CD1c-positive myeloid dendritic cell (primary cell): ENCODE data around the gene FOXD4L3.
"Not testable (repeated sequence)": the region's sequence is repeated elsewhere in the genome, so short reads cannot be mapped to it uniquely, and the experiment has no call there.

Experiments used
- DNase-seq: peaks from one replicate; pipeline ENCODE4 v3.0.0-alpha.2; 2016; ENCODE audit errors: extremely low spot score

Gene FOXD4L3

GRCh38 chr9:68302567-68302966, at the start of gene FOXD4L3:
TSS of gene FOXD4L3 (plus strand) at chr9:68302867. CDS start at chr9:68302952, 85 bp downstream.
- DNase-seq: not testable (repeated sequence)

GRCh38 chr9:68281041-68281440, 21.6 kb upstream of the FOXD4L3 start:
- not testable (repeated sequence) for DNase-seq

- DNase-seq: not testable (repeated sequence)
These were observed 1.1 kb downstream of the FOXD4L3 start for GRCh38 chr9:68303771-68304170.

DNA sequence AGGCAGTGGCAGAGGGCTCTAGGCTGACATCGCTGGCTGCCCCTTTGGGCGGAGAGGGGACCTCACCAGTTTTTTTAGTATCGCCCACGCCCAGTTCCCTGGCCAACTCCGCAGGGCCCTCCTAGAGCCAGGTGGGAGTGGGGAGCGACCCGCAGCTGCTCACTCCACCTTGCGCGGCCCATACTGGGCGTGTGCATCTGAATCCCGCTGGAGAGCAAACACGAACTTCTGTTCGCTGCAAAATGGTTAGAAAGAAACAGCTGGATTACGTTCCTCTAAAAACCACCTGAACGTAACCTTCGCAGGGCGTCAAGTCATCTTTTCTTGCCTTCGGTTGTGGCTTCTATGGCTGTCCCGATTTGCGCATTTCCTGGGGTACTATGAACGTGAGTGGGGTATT, 1.5 kb downstream of the FOXD4L3 start:
- DNase-seq: not testable (repeated sequence)

DNA sequence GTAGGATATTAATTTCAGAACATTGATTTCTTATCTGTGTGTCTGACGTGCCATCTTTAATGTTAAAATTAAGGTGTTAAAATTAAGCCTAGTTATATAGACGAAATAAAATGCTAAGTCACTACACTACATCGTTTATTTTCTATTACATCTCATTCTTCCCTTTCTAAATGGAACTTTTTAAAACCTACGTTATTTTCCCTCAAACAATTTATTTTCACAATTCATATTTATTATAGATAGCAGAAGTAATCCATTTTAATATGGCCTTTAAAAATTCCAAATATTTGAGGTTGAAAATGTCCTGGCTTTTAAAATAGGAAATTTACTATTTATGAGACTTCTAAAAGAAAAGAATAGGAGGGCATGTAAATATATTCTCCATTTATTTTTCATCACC, 2.1 kb downstream of the FOXD4L3 start:
- not testable (repeated sequence) for DNase-seq

DNA sequence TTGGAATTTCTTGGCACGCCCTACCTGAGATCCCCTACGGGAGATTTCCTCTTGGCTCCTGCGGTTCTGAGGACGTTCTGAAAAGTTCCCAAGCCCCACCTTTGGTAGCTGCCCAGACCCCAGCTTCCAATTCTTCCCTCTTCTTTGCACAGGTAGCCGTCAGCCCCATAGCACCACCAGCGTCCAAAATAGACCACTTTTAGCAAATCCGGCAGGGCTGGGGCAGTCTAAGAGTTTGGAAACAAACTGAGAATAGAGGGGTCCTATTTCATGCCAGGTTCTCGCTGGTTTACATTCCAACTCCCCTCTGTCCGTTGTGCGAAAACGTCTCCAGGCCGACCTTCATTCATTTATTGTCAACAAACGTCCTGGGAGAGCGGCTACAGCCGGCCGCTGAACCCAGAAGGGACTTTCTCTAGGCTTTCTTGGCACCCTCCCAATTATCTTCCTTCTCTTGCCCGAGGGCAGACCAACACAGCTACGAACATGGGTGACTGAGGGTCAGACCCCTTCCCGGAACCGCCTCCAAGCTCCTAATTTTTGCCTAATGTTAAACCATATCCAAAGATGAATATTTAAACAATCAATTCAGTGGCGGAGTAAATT, 3.1 kb downstream of the FOXD4L3 start:
- DNase-seq: not testable (repeated sequence)

DNA sequence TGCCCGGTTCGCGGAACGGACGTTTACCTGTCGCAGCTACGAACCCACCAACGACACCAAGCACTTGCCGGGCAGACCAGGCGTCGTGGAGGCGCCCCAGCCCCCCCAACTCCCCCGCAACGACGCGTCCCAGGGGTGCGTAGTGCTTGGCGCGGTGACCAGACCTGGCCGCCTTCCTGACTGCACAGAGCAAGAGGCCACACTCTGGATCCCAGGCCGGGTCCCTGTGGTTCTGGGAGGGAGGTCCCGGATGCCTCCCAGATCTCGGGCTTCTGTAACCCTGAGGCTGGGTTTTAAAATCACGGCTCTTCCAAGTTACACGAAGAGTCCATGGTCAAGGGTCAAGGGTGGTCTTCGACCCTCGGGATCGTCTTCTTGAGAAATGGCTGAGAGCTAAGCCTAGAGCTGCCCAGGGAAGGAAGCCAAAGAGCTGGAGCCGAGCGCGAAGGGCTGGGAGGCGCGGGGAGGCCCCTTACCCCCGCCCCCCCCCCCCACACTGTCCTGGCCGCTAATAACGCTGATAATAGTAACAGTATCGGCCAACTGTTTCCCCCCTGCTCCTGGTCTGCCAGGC, 3.8 kb downstream of the FOXD4L3 start:
- not testable (repeated sequence) for DNase-seq

DNA sequence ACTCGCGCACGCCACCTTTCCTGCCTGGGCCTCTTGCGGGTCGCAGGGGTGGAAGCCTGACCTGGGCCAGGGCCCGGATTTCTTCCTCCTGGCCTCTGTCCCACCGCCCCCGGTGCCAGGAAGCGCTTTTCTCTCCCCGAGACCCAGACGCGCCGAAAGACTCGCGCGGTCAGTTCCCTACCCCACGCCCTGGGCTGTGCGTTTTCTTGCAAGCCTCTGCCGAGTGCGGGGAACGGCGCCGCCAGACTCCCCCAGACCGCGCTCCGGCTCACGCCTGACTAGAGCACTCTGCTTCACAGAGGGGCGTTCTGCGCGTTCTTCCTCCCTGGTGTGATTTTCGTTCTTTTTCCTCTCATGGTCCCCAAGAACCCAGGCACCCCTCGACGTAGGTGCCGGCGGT, 4.5 kb downstream of the FOXD4L3 start:
- not testable (repeated sequence) for DNase-seq

GRCh38 chr9:68307654-68308053, 5.0 kb downstream of the FOXD4L3 start:
- not testable (repeated sequence) for DNase-seq

DNA sequence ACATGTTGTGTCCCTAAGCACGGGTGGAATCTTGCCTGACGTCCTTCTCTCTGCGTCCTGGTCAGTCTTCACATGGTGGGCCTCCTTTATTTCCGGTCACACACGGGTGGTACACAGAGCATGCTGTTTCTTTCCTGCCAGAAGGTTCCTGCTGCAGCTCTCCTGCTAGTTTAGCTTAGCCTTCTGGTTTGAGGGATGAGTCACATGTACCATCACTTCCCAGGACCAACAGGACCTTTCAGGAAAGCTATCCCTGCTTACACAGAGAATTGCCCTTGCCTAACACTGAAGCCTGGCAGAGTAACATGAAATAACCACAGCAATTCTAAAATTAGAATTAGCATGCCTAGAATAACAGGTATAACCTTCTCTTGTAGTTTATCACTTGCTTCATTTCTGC, 8.5 kb downstream of the FOXD4L3 start:
- not testable (repeated sequence) for DNase-seq

- DNase-seq: not testable (repeated sequence)
These were observed 15.5 kb downstream of the FOXD4L3 start for GRCh38 chr9:68318209-68318608.

DNA sequence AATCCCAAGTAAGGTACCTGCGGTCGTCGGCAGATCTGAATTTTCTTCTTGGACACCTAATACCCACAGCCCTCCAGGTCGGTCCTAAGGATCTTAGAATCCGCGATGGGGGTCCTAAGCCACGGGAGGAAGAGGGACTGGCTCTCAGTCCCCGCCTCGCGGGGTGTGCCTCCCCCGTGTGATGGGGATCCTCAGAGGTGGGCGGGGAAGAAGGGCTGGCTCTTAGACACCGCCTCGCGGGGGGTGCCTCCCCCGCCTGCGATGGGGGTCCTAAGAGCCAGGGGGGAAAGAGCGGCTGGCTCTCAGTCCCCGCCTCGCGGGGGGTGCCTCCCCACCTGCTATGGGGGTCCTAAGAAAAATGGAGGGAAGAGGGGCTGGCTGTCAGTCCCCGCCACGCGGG, 21.1 kb downstream of the FOXD4L3 start:
- DNase-seq: not testable (repeated sequence)

DNA sequence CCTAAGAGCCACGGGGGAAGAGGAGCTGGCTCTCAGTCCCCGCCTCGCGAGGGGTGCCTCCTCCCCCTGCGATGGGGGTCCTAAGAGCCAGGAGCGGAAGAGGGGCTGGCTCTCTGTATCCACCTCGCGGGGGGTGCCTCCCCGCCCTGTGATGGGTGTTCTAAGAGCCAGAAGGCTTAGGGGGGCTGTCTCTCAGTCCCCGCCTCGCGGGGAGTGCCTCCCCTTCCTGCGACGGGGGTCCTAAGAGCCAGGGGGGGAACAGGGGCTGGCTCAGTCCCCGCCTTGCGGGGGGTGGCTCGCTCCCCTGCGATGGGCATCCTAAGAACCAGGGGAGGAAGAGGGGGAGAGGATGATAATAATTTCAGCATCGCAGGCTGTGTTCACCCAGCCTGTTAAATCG, 21.9 kb downstream of the FOXD4L3 start:
- DNase-seq: not testable (repeated sequence)

- not testable (repeated sequence) for DNase-seq
These were observed 26.4 kb downstream of the FOXD4L3 start for GRCh38 chr9:68329106-68329505.

DNA sequence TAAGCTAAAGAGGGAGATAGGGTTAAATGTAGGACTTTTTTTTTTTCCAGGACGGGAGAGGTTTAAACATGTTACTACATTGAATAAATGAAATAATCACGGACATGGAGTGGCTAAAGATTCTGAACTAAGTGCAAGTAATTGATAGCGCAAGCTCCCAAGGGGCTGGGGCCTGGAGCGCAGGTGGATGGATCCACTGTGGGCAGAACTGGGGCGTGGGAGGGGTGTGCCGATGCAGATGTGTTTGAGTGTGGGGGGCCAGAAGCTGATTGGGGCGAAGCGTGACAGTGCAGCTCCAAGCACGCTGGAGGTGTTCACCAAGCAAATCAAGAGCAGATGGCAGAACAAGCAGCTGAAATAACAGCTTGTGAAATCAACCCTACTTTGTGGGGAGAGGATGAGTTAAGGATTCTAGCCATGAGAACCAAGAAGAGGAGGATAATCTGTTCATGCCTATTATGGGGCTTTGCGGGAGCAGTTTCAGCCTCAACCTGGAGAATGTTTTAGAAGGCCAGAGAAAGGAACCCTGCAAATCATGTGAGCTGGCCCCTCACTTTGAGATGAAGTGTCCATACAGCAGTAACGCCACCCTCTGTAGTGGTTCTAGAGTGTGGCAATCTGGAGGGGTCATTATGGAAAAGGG, 28.0 kb downstream of the FOXD4L3 start:
- not testable (repeated sequence) for DNase-seq

DNA sequence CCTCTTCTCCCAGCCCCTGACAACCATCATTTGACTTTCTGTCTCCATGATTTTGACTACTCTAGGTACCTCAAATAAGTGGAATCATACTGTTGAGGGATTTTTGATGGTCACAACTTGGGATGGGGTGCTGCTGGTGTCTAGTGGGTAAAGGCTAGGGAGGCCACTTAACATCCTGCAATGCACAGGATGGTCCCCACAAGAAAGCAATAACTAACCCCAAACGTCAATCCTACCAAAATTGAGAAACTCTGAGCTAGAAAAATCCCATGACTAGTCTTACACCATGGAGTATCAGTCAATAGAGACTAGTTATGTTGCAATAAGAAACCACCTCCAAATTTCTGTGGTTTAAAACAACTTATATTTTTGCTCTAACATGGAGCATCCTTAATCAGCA, 29.5 kb downstream of the FOXD4L3 start:
- not testable (repeated sequence) for DNase-seq

- DNase-seq: not testable (repeated sequence)
These were observed 33.3 kb downstream of the FOXD4L3 start for GRCh38 chr9:68335935-68336334.

DNA sequence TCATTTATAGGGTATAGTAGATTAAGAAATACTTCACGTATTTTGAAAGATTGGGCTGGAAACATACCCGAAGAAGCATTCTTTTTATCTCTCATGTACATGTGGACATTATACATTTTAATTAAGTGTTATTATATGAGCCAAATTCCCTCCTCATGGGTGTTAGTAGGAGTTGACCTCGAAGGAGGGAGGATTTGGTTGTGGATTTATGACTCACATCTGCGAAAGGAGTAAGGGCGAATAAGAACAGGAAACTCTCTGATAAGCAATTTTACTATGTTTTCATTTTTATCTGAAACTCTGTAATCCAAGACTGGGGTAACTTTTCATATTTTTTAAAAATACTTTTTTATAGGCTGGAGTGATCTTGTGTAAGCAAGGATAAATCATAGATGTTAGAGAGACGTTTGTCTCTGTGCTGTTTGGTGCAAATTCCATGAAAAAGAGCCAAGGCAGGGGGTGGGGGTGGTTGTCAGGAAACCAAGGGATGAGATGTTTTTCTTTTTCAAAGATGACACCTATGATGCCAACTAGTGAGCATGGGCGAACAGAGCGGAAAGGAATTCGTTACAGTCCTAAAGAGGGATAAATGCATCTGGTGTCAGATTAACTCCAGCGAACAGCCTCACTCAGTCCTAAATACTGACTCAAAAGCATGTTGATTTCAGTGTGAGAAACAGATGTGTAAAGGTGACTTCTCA, 34.1 kb downstream of the FOXD4L3 start:
- DNase-seq: not testable (repeated sequence)

DNA sequence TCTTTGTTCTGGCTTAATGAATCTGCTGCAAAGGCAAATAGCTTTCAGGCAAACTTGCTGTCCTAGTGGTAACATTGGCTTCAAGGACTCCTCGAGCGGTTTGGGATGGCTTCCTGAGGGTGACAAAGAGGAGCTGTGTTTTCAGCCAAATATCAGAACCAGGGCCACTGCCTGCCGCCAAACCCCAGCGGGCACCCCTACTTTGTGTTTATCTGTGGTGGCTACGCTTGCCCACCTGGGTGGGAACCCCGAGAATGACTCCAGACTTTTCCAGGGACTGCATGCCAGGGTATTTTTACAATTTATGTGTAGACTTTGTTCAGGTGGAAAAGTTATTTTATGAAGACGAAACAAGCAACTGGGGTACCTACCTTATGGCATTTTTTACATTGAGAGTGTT, 35.3 kb downstream of the FOXD4L3 start:
- not testable (repeated sequence) for DNase-seq

DNA sequence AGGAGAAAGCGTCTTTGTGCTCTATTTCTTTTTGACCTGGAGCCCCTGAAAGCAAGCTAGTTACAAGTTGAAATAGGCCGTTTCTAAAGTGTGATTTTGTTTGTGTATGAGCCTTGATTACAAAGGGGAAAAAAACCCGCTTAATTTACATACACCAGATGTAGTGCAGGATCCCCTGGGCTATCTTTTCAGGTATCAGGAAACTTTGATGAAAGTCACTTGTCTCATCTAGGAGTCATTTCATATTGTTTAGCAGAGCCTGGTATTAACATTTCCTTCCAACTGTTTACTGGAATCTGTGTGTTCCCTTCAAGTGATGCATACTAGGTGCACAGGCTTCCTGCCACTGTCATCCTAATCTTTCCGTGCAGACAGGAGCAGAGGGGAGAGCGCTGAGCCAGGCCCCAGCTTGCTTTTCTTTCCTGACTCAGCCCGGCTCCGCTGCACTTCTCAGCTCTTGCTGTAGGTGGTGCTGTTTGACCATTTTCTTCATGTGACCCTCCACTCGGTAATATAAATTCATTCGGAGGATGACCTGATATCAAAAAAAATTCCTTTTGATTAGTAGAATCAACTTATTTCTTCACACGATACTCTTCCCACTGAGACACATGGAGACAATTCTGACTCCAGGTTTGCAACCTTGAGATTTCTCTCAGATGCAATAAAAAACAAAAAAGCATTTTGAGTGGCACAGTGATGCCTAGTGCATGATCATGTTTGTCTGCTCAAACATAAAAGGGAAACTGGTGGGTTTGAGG, 39.8 kb downstream of the FOXD4L3 start:
- DNase-seq: not testable (repeated sequence)

- not testable (repeated sequence) for DNase-seq
These were observed 40.6 kb downstream of the FOXD4L3 start for GRCh38 chr9:68343242-68343641.

- DNase-seq: not testable (repeated sequence)
These were observed 41.3 kb downstream of the FOXD4L3 start for GRCh38 chr9:68343992-68344391.
